ENCODE measurements around the gene MEF2A. TPM values are rescaled to one million over a fixed set of nuclear protein-coding genes. Genes with fewer than 3 reads are reported as not detected.

The MEF2A gene
- total RNA-seq, 2 donors from 2014 or later, result 25.1 to 68.7 TPM

DNA sequence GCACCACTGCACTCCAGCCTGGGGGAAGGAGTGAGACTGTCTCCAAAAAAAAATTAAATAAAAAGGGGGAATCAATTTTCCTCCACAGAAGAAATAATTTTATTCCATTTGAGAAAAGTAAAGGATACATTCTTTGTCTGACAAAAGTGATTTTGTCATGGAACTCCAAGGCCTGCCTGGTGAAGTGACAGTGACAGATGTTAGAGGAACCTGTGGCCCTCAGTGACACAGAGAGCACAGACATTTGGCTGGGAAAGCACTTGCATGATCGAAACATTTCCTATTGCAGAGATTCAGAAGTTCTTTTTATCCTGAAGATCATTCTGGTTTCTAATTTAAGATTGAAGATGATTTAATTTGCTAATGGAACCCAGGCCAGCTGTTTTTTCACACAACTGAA is 161.5 kb downstream of the MEF2A start:
- no peak for DNase-seq
- no peak for ATAC-seq
- no peak overlapping the region for H3K4me3 ChIP-seq
- H3K9me3 ChIP-seq, result no peaks in the 10 kb centered on the region
- H3K4me1 ChIP-seq, result peaks cover 10% of the 10 kb centered on the region
- H3K27ac ChIP-seq, result no peak overlapping the region
- WGBS, 2 donors, result 74 to 87% methylated on average over 1 of the region's 1 CpG
- no peaks in the 10 kb centered on the region for H3K27me3 ChIP-seq
- H3K36me3 ChIP-seq (replicated peaks in 1 of 2; ENCODE audit: insufficient read depth in 1 of 2, low read depth in 2 of 2), result no peaks in the 10 kb centered on the region
- no peak for TF ChIP-seq POLR2A (IDR thresholded peaks at IDR 0.05)
- intact Hi-C loops (cut with DNase I), result no loop called here

DNA sequence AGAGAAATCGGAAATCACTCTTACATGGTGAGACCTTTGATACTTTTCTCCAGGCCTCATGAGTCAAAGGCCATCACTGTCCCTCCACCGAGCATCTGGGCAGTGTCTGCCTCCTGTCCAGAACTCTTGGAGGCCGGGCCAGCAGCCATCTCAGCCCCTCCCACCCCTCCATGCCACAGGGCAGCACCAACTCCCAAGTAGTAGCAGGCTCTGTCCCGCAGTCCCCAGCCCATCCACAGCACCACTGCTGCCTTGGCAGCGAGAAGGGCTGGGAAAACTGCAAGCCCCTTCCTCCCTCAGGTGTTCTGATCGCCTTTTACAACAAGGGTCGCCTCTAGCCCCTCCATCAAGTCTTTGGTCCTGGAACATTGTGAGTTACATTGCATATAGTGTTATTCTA is 161.9 kb downstream of the MEF2A start:
- Histone ChIP-seq H3K9me3 (no peaks in the 10 kb centered on the region), H3K27me3 (no peaks in the 10 kb centered on the region), H3K36me3 (replicated peaks in 1 of 2; ENCODE audit: insufficient read depth in 1 of 2, low read depth in 2 of 2) (no peaks in the 10 kb centered on the region), H3K4me1 (peaks cover 10% of the 10 kb centered on the region), H3K27ac (no peak overlapping the region), H3K4me3 (no peak overlapping the region)
- intact Hi-C loops (cut with DNase I), result no loop called here
- ATAC-seq (no peak), DNase-seq (no peak)
- TF ChIP-seq POLR2A (IDR thresholded peaks at IDR 0.05), result no peak
- TF ChIP-seq, protein P1, sequence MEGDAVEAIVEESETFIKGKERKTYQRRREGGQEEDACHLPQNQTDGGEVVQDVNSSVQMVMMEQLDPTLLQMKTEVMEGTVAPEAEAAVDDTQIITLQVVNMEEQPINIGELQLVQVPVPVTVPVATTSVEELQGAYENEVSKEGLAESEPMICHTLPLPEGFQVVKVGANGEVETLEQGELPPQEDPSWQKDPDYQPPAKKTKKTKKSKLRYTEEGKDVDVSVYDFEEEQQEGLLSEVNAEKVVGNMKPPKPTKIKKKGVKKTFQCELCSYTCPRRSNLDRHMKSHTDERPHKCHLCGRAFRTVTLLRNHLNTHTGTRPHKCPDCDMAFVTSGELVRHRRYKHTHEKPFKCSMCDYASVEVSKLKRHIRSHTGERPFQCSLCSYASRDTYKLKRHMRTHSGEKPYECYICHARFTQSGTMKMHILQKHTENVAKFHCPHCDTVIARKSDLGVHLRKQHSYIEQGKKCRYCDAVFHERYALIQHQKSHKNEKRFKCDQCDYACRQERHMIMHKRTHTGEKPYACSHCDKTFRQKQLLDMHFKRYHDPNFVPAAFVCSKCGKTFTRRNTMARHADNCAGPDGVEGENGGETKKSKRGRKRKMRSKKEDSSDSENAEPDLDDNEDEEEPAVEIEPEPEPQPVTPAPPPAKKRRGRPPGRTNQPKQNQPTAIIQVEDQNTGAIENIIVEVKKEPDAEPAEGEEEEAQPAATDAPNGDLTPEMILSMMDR (IDR thresholded peaks at IDR 0.05), result no peak
- 79 to 82% methylated on average over 5 to 7 of the region's 7 CpGs for WGBS, 2 donors

DNA sequence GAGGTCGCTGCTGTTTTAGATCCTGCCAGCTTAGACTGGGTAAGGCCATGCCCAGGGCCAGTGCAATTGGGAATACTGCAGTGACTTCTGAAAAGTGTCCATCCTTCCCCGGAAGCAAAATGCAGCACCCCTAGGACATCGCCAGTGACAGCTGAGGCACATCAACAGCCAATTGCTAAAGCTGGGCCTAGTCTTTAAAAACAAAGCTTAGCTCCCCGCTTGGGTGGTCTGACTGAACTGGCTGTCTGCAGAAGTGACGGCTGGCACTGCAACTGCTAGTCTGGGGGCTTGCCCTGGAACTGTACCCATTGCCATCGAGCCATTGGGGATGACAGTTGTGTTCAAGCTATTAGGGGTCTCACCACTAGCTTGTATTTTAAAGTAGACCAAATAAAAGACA is 163.1 kb downstream of the MEF2A start:
- Histone ChIP-seq H3K27me3 (no peaks in the 10 kb centered on the region), H3K9me3 (no peaks in the 10 kb centered on the region), H3K36me3 (replicated peaks in 1 of 2; ENCODE audit: insufficient read depth in 1 of 2, low read depth in 2 of 2) (no peaks in the 10 kb centered on the region), H3K27ac (no peak overlapping the region), H3K4me1 (peaks cover 13% of the 10 kb centered on the region), H3K4me3 (no peak overlapping the region)
- intact Hi-C loops (cut with DNase I), result no loop called here
- DNase-seq (no peak), ATAC-seq (no peak)
- 90 to 94% methylated on average over 6 of the region's 6 CpGs for WGBS, 2 donors
- TF ChIP-seq, protein P1 (IDR thresholded peaks at IDR 0.05), result no peak
- no peak for TF ChIP-seq POLR2A (IDR thresholded peaks at IDR 0.05)

DNA sequence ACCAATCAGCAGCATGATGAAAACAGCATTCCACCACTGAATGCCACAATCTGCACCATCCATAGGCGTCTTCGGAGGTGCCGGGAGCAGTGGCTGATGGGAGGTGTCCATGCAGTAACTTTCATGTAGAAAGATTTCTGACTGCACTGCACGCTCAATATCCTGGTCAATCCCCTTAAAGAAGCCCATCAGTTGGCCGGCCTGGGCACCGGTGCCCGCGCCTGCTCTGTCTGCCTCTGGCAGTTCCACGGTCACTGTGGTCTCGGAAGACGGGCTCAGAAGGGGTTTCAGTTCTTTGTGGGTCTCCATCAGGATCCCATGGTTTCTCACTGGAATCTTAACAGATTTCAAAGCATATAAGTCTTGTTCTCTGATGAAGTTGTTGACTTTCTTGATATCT is 163.5 kb downstream of the MEF2A start:
- 95 to 96% methylated on average over 5 to 11 of the region's 11 CpGs for WGBS, 2 donors
- Histone ChIP-seq H3K36me3 (replicated peaks in 1 of 2; ENCODE audit: insufficient read depth in 1 of 2, low read depth in 2 of 2) (no peaks in the 10 kb centered on the region), H3K27ac (no peak overlapping the region), H3K4me1 (peaks cover 13% of the 10 kb centered on the region), H3K27me3 (no peaks in the 10 kb centered on the region), H3K9me3 (no peaks in the 10 kb centered on the region), H3K4me3 (no peak overlapping the region)
- TF ChIP-seq POLR2A (IDR thresholded peaks at IDR 0.05), result no peak
- intact Hi-C loops (cut with DNase I), result no loop called here
- ATAC-seq (no peak), DNase-seq (no peak)

DNA sequence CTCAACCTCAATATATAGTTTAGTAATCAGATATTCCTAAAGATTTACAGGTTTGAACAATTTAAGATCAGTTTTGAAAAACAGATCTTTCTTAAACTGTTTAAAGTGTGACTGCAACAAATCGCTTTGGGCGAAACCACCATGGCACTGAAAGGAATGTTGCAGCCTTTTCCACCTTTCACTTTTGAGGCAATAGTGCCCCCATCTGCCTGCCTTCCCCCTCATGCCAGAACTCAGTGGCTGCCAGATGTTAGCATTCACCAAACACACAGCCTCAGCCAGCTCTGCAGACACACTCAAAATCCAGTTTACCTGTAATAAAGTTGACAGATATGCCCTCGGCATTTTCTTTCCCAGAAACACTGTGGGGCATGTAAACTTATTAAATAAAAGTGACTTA is 164.1 kb downstream of the MEF2A start:
- H3K27ac ChIP-seq, result no peak overlapping the region
- H3K27me3 ChIP-seq, result no peaks in the 10 kb centered on the region
- no peak overlapping the region for H3K4me3 ChIP-seq
- WGBS, 2 donors, result 72 to 74% methylated on average over 3 of the region's 3 CpGs
- H3K4me1 ChIP-seq, result peaks cover 13% of the 10 kb centered on the region
- DNase-seq, result peak in 2 of 4 donors; percentile 10 to 22
- no peaks in the 10 kb centered on the region for H3K9me3 ChIP-seq
- intact Hi-C loops (cut with DNase I), result no loop called here
- H3K36me3 ChIP-seq (replicated peaks in 1 of 2; ENCODE audit: insufficient read depth in 1 of 2, low read depth in 2 of 2), result no peaks in the 10 kb centered on the region
- TF ChIP-seq POLR2A (IDR thresholded peaks at IDR 0.05), result no peak
- TF ChIP-seq, protein P1 (IDR thresholded peaks at IDR 0.05), result peak in 3 of 7 experiments; percentile 6 to 33 (median 22)
- ATAC-seq, result no peak

DNA sequence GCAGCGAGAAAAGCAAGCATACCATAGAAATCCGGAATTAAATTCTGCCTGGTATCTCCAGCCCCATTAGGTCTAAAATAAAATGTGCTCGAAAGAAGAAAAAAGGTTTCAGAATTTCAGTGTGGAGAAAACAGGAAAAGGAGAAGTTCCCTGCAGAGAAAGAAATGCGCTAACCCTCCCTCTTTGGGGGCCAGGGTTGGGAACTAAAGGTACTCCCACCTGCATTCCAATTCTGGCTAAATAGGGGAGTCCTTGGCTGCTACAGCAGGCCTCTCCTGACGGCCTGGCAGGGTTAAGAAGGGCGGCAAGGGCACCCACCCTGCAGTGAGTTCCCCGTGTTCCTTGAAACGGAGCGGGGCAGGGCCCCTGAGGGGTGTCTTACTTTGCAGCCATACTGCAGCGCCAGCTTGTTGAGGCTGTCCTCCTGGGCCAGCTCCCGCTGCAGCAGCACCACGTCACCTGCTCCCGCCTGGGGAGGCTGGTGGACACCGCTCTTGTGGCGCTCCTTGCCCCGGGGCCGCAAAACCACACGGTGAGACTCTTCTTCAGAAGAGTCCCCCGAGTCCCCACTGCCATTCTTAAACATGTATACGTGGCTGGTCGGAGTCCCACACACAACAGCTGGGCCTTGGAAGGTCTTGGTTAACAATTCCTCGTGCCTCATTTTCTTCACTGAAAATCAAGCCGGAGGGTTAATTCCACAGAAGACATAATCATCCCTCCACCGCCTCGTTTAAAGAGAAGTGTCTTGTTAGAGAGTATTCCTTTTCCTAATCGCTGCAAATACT is 165.7 kb downstream of the MEF2A start:
- peak in 1 of 4 donors; percentile 50 for DNase-seq
- intact Hi-C loops (cut with DNase I), result no loop called here
- 72 to 79% methylated on average over 14 to 19 of the region's 26 CpGs for WGBS, 2 donors
- no peak for ATAC-seq
- TF ChIP-seq, protein P1 (IDR thresholded peaks at IDR 0.05), result peak in 1 of 7 experiments; percentile 16
- peak in 1 of 3 donors; percentile 31 for TF ChIP-seq POLR2A (IDR thresholded peaks at IDR 0.05)
- Histone ChIP-seq H3K36me3 (replicated peaks in 1 of 2; ENCODE audit: insufficient read depth in 1 of 2, low read depth in 2 of 2) (no peaks in the 10 kb centered on the region), H3K27me3 (no peaks in the 10 kb centered on the region), H3K4me1 (peaks cover 13% of the 10 kb centered on the region), H3K4me3 (no peak overlapping the region), H3K27ac (peak overlapping the region in 1 of 4 donors; percentile 84), H3K9me3 (no peaks in the 10 kb centered on the region)

Data from body of pancreas (tissue), 4 donors.